Caco-2 (cell line): ENCODE results near the gene CAGE1. TPM values are rescaled to one million over a fixed set of nuclear protein-coding genes. Genes with fewer than 3 reads are reported as not detected.

Source experiments
- BruUV-seq: library from RNA; stranded (reverse); fragments of 400-500 nt; replicated peaks from 2 replicates; lab custom pipeline; 2021; lab: Mats Ljungman, UMichigan
- CTCF ChIA-PET: fragments of 300-600 bp; sonication (Branson Sonifier 250); formaldehyde crosslinking; loops from one replicate; lab custom pipeline; 2022; ENCODE audit warnings: antibody characterized with exemption; lab: Charles Lee
- POLR2A ChIA-PET: fragments of 300-600 bp; sonication (Branson Sonifier 250); formaldehyde crosslinking; loops from one replicate; lab custom pipeline; 2022; ENCODE audit warnings: antibody characterized with exemption; lab: Charles Lee
- DNase-seq, 2 experiments: peaks; one replicate each; pipeline versions ENCODE4 v3.0.0 to v3.0.0-alpha.2; 2020 to 2022
- H3K27me3 ChIP-seq: replicated peaks from 2 replicates; pipeline ENCODE4 v1.6.0; 2011; ENCODE audit warnings: low read length; ENCODE audit not compliant: control insufficient read depth, insufficient read depth
- H3K36me3 ChIP-seq: 2 replicates; pipeline ENCODE4 v1.5.1; 2011; ENCODE audit warnings: low read length; ENCODE audit not compliant: control insufficient read depth, insufficient read depth
- H3K4me1 ChIP-seq: fragments of 250-450 bp; sonication (Bioruptor Pico); 2 replicates; pipeline ENCODE4 v1.5.1; 2020; ENCODE audit warnings: mild to moderate bottlenecking
- H3K4me3 ChIP-seq: 2 replicates; pipeline ENCODE4 v1.5.1; 2011; ENCODE audit warnings: low read depth, mild to moderate bottlenecking, control low read depth, low read length
- H3K9me3 ChIP-seq: fragments of 250-450 bp; sonication (Bioruptor Pico); 2 replicates; pipeline ENCODE4 v1.5.1; 2020; ENCODE audit warnings: mild to moderate bottlenecking, moderate library complexity
- H3K27ac Mint-ChIP-seq: one replicate; pipeline ENCODE4 v1.8.0; 2022; ENCODE audit warnings: mixed read lengths; ENCODE audit not compliant: unreplicated experiment
- H3K27me3 Mint-ChIP-seq: one replicate; pipeline ENCODE4 v1.8.0; 2022; ENCODE audit warnings: mixed read lengths; ENCODE audit not compliant: insufficient read depth, unreplicated experiment
- H3K36me3 Mint-ChIP-seq: one replicate; pipeline ENCODE4 v1.8.0; 2022; ENCODE audit warnings: mild to moderate bottlenecking, mixed read lengths; ENCODE audit not compliant: insufficient read depth, unreplicated experiment
- H3K4me1 Mint-ChIP-seq: one replicate; pipeline ENCODE4 v1.8.0; 2022; ENCODE audit warnings: low read depth, mixed read lengths; ENCODE audit not compliant: unreplicated experiment
- H3K4me3 Mint-ChIP-seq: one replicate; pipeline ENCODE4 v1.8.0; 2022; ENCODE audit warnings: mild to moderate bottlenecking, moderate library complexity, mixed read lengths; ENCODE audit not compliant: unreplicated experiment
- H3K9me3 Mint-ChIP-seq: one replicate; pipeline ENCODE4 v1.8.0; 2022; ENCODE audit warnings: mixed read lengths; ENCODE audit not compliant: unreplicated experiment
- intact Hi-C: fragments of 100-400 bp; cut with micrococcal nuclease; formaldehyde crosslinking; loops from one replicate; pipeline ENCODE4 v1.10.0; 2022; ENCODE audit not compliant: unreplicated experiment
- total RNA-seq: library from RNA; stranded (reverse); gene quantifications from 2 replicates; pipeline ENCODE4 v1.2.3, GENCODE V29; 2022
- TF ChIP-seq, protein P1 (sequence below), 2 experiments: fragments of 200-600 bp in 1 of 2; IDR thresholded peaks; 1 replicate in 1 of 2; 2 replicates in 1 of 2; pipeline versions ENCODE4 v1.5.1 to v1.8.0; 2011 to 2022; ENCODE audit warnings: antibody characterized with exemption in 1 of 2, control low read depth in 1 of 2, inconsistent platforms in 1 of 2, low read depth in 1 of 2, low read length in 1 of 2, mild to moderate bottlenecking in 1 of 2, moderate library complexity in 1 of 2; ENCODE audit not compliant: insufficient read depth in 1 of 2, severe bottlenecking in 1 of 2, unreplicated experiment in 1 of 2

Gene CAGE1
- total RNA-seq, 1 experiment from 2014 or later, result 0.59 TPM

DNA sequence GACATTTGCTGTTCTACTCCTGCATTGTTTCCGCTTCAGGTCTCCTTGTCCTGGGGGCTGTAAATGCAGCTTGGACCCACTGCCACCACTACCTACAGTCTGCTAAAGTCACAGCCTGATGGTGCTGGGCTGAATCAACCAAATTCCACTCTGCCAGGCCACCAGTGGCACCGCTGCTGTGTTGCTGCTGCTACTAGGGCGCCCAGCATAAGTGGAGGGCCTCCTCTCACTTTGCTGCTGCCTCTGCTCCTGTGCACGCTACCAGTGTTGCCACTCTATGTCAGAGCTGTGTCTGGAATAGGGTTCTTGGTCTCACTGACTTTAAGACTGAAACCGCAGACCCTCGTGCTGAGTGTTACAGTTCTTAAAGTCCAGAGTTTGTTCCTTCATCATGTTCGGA lies 75.1 kb downstream of the CAGE1 start:
- Histone ChIP-seq H3K36me3 (no peaks in the 10 kb centered on the region), H3K9me3 (no peaks in the 10 kb centered on the region), H3K4me1 (peaks cover 16% of the 10 kb centered on the region), H3K4me3 (no peak overlapping the region), H3K27me3 (no peaks in the 10 kb centered on the region)
- TF ChIP-seq, protein P1, sequence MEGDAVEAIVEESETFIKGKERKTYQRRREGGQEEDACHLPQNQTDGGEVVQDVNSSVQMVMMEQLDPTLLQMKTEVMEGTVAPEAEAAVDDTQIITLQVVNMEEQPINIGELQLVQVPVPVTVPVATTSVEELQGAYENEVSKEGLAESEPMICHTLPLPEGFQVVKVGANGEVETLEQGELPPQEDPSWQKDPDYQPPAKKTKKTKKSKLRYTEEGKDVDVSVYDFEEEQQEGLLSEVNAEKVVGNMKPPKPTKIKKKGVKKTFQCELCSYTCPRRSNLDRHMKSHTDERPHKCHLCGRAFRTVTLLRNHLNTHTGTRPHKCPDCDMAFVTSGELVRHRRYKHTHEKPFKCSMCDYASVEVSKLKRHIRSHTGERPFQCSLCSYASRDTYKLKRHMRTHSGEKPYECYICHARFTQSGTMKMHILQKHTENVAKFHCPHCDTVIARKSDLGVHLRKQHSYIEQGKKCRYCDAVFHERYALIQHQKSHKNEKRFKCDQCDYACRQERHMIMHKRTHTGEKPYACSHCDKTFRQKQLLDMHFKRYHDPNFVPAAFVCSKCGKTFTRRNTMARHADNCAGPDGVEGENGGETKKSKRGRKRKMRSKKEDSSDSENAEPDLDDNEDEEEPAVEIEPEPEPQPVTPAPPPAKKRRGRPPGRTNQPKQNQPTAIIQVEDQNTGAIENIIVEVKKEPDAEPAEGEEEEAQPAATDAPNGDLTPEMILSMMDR (IDR thresholded peaks at IDR 0.05; ENCODE audit: insufficient read depth in 1 of 2, low read depth in 1 of 2, low read length in 1 of 2, severe bottlenecking in 1 of 2, unreplicated experiment in 1 of 2), result no peak
- Mint-ChIP-seq H3K4me1 (no peaks in the 10 kb centered on the region), H3K9me3 (no peaks in the 10 kb centered on the region), H3K27ac (no peak overlapping the region), H3K36me3 (peaks cover 21% of the 10 kb centered on the region), H3K4me3 (peak overlapping the region; percentile 87), H3K27me3 (no peaks in the 10 kb centered on the region)
- intact Hi-C loops, result loop anchor here (5.0 kb wide), 1 partner anchor 33 kb away; no protein-coding TSS in a partner anchor
- POLR2A ChIA-PET, result interaction anchor here (1.0 to 1.1 kb wide), 2 partner anchors 20 to 75 kb away, joined by 3 to 5 read pairs; partner anchors contain the start of genes CAGE1 and RIOK1
- CTCF ChIA-PET, result interaction anchor here (0.6 kb wide), 1 partner anchor 557 kb away, joined by 5 read pairs; no protein-coding TSS in a partner anchor
- no peak for DNase-seq
- BruUV-seq, result no TSS peak

DNA sequence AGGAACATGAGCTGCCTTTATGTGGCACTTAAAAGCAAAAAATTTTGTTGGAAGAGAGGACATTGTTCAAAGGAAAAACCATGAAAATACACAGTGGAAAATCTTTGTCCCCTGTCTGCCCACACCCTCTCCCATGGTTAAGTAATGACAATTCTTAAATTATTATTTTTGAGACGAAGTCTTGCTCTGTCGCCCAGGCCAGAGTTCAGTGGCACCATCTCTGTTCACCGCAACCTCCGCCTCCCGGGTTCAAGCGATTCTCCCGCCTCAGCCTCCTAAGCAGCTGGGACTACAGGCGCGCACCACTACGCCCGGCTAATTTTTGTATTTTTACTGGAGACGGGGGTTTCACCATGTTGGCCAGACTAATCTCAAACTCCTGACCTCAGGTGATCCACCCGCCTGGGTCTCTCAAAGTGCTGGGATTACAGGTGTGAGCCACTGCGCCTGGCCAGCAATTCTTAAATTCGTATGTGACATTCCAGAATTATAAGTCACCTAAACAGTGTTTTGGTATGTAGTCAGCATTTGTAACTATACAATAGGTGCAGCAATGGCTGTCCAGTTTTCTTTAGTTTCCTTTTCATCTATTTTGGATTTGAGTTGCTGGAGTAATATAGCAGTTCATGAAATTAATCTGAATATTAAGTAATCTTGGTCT lies 75.9 kb downstream of the CAGE1 start:
- Histone ChIP-seq H3K4me3 (peak overlapping the region; percentile 95), H3K4me1 (peaks cover 16% of the 10 kb centered on the region), H3K36me3 (no peaks in the 10 kb centered on the region), H3K27me3 (no peaks in the 10 kb centered on the region), H3K9me3 (no peaks in the 10 kb centered on the region)
- BruUV-seq, result TSS peak; percentile 97
- Mint-ChIP-seq H3K36me3 (peaks cover 29% of the 10 kb centered on the region), H3K4me3 (peak overlapping the region; percentile 87), H3K9me3 (no peaks in the 10 kb centered on the region), H3K27ac (peak overlapping the region; percentile 76), H3K27me3 (no peaks in the 10 kb centered on the region), H3K4me1 (no peaks in the 10 kb centered on the region)
- ChIA-PET CTCF (interaction anchor here (1.4 kb wide), 1 partner anchor 11 kb away, joined by 5 read pairs; no protein-coding TSS in a partner anchor), POLR2A (interaction anchor here (1.1 to 1.5 kb wide), 2 partner anchors 21 to 76 kb away, joined by 5 to 11 read pairs; partner anchors contain the start of genes CAGE1 and RIOK1)
- intact Hi-C loops, result loop anchor here (1.0 to 5.0 kb wide), 3 partner anchors 34 to 248 kb away; partner anchors contain the start of genes CAGE1 and RIOK1
- no peak for DNase-seq
- TF ChIP-seq, protein P1 (IDR thresholded peaks at IDR 0.05; ENCODE audit: insufficient read depth in 1 of 2, low read depth in 1 of 2, low read length in 1 of 2, severe bottlenecking in 1 of 2, unreplicated experiment in 1 of 2), result no peak

DNA sequence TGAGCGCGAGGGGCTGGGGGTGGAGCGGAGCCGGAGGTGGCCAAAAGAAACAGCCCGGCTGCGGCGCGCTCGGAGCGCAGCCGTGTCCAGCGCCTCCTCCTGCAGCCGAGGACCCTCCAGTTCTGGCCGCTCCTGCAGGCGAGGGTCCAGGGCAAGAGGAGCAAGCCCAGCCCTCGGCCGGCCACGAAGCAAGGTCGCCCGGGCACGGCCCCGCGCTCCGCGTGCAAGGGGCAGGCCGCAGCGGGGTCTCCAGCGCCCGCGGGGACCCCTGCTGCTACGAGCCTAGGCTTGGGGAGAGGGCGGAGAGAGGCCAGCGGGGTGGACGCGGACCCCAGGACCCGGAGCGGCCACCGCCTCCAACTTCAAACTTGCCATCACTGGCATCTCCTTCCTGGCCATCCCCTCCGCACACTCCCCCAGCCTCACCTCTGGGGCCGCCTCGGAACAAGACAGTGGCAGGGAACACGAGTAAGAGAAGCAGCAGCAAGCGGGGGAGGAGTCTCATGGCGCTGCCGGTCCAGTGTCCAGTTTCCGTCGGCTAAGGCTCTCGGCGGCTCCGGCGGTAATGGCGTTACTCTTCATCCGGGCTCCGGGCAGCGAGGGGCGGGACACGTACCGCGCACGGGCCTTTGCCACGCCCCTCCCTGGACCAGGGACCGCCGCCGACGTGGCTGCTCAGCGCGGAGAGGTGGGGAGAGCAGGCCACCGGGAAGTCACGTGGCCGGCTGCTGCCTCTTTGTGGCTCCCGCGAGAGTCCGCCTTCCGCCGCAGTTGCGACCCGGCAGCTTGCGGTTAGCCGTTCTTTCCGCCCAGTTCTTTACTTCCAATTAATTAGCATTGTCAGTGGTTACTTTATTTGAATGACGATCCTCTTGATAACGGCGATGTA lies 76.7 kb downstream of the CAGE1 start, which contains the start of gene SSR1:
Gene SSR1, minus strand, starts transcription at position 584 of the 889 bp plus-strand sequence. Its CDS starts 79 bp downstream, at position 505.
- peak; percentile 96 to 97 for DNase-seq
- TF ChIP-seq, protein P1 (IDR thresholded peaks at IDR 0.05; ENCODE audit: insufficient read depth in 1 of 2, low read depth in 1 of 2, low read length in 1 of 2, severe bottlenecking in 1 of 2, unreplicated experiment in 1 of 2), result no peak
- H3K9me3 ChIP-seq, result no peaks in the 10 kb centered on the region
- H3K36me3 ChIP-seq, result no peaks in the 10 kb centered on the region
- POLR2A ChIA-PET, result interaction anchor here (1.5 kb wide), 1 partner anchor 77 kb away, joined by 11 read pairs; the partner anchor contains the start of genes CAGE1 and RIOK1
- H3K36me3 Mint-ChIP-seq, result peaks cover 37% of the 10 kb centered on the region
- peak within 1 kb of the TSS; percentile 87 for H3K4me3 Mint-ChIP-seq
- H3K27me3 Mint-ChIP-seq, result no peaks in the 10 kb centered on the region
- intact Hi-C loops, result loop anchor here (1.0 to 5.0 kb wide), 3 partner anchors 34 to 248 kb away; partner anchors contain the start of genes CAGE1 and RIOK1
- no peaks in the 10 kb centered on the region for H3K9me3 Mint-ChIP-seq
- peaks cover 16% of the 10 kb centered on the region for H3K4me1 ChIP-seq
- H3K4me3 ChIP-seq, result peak within 1 kb of the TSS; percentile 95
- no peaks in the 10 kb centered on the region for H3K27me3 ChIP-seq
- no peaks in the 10 kb centered on the region for H3K4me1 Mint-ChIP-seq
- CTCF ChIA-PET, result interaction anchor here (1.4 kb wide), 1 partner anchor 12 kb away, joined by 5 read pairs; no protein-coding TSS in a partner anchor
- H3K27ac Mint-ChIP-seq, result peak within 1 kb of the TSS; percentile 76
- no TSS peak for BruUV-seq
